Measurements from ENCODE around the gene C6orf89.
"Not testable (repeated sequence)": the region's sequence is repeated elsewhere in the genome, so short reads cannot be mapped to it uniquely, and the experiment has no call there.

The C6orf89 gene

GRCh38 chr6:36924131-36924530 lies 38.4 kb downstream of the C6orf89 start:
- no peak for DNase-seq (ENCODE audit: low read depth in 3 of 3)

DNA sequence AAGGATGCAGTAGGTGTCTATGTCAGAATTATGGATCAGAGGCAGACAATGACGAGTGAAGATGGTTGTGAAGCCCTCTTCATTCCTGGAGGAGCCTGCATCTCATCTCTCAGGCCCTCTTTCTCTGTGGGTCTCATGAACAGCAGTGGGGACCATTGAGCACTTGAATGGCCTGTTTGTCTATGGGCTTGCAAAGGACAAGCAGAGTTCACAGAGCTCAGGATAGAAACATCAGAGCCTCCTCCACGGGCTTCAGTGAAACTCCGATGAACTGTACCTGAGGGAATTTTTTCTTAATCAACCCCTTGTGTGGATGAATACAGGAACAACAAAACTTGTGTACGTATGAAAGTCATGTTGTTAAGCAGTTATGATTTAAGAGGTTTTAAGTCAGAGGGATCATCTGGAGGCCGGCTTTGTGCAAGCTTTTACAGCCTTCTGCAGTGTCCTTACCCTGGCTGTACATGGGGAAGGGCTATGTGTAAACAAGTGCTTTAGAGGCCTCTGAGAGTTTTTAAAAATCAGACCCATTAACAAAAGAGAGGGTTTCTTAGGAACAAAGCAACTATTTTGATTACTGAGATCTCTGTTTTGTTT lies 39.1 kb downstream of the C6orf89 start:
- DNase-seq (ENCODE audit: low read depth in 3 of 3): no peak

DNA sequence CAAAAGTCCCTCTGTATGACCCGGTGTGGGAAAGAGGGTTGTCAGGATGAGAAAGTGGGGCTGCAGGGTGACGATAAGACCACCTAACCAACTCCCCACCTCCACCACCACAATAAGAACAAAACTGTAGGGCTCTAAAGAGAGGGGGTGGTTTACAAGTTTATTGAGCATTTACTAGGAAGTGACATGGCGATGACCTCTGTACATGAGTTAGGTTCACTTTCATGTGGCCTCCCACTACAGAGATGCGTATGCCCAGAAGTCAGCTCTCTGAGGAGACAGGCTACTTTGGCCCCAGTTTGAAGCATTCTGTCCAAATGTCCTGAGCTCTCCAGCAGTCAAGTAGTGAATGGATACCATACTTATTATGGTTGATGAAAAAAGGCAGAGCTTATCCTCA lies 40.1 kb downstream of the C6orf89 start:
- DNase-seq (ENCODE audit: low read depth in 3 of 3): no peak

- DNase-seq (ENCODE audit: low read depth in 3 of 3): no peak
These were observed 41.2 kb downstream of the C6orf89 start for GRCh38 chr6:36926708-36927513.

DNA sequence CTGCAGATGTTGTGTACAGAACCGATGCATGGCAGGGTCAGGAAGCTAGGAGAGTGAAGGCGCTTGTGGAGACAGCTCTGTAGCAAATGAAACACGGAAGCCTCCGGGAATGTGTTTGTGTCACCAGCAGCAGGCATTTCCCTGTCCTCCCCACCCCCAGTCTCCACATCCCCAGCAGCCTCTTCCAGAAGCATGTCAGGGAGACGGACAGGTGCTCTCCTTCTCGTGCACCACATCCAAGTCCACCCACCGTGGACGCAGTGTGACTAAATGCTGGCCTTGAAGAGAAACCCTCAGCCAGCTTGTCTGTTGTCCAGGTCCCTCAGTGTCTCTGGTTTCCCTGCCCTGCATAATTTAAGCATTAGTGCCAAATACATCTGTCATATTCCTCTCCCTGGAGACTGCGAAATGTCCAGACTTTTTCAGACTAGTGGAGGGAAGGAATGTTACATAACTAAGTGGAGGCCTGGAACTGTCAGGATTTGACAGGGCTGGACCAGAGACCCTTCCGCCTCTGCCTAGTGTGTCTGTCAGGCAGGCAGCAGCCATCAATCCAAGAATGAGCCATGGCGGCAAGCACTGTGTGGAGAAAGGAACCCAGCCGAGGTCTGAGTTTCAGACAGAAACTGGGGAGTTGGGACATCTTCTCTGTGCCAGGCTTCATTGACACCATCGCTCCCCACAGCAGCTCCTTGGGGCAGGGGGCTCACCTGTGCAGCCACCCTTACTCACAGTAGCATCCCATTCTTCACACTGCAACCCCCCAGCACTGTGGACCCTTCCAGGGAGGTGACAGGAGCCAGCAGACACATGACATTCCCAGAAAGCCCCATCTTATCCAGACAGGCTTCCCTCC lies 42.2 kb downstream of the C6orf89 start:
- DNase-seq (ENCODE audit: low read depth in 3 of 3): no peak

GRCh38 chr6:36928547-36928918 lies 42.8 kb downstream of the C6orf89 start:
- DNase-seq (ENCODE audit: low read depth in 3 of 3): no peak

GRCh38 chr6:36929152-36929551 lies 43.4 kb downstream of the C6orf89 start:
- DNase-seq (ENCODE audit: low read depth in 3 of 3): no peak

DNA sequence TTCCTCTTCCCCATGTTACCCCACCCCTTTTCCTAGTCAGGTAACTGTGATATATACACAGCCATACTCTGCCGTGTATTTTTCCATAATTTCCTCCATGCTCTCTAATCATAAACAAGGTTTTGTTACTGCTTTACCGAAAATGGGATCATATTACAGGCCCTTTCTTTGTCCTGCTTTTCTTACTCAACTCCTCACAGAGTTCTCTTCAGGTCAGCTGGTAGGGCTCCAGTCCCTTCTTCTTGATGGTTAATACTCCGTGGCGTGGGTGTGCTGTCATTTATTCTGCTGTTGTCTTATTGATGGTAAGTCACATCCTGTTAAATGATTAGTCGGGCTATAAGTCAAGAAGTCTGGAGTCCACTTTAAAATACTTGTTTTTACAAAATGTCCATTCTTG lies 43.9 kb downstream of the C6orf89 start:
- no peak for DNase-seq (ENCODE audit: low read depth in 3 of 3)

DNA sequence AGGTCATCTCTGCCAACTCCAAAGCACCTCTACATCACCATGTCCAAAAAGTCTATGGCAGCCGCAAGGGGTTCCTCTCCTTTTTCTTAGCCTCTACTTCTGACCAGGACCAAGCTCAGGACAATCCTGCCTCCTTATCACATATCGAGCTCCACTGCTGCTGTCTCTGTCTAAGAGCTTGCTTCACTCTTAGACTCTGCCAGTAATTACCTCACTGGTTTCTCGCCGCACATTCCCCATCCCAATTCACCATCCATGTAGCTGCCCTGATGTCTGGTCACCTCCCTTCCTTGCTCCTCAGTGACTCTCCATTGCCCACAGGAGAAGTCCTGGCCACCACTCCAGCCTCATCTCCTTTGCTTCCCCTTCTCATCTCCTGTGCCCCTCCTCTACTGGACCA lies 44.7 kb downstream of the C6orf89 start:
- DNase-seq (ENCODE audit: low read depth in 3 of 3): no peak

- no peak for DNase-seq (ENCODE audit: low read depth in 3 of 3)
These were observed 47.4 kb downstream of the C6orf89 start for GRCh38 chr6:36933102-36933501.

DNA sequence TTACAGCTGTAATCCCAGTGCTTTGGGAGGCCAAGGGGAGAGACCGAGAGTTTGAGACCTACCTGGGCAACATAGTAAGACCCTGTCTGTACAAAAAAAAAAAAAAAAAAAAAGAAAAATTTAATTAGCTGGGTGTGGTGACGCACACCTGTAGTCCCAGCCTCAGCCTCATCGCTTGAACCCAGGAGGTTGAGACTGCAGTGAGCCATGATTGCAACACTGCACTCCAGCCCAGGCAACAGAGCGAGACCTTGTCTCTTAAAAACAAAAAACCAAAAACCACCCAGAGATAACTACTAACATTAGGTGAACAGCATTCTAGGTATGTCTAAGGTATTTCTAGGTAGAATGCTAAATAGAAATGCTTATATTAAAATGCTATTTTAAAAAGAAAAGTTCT lies 47.8 kb downstream of the C6orf89 start:
- DNase-seq (ENCODE audit: low read depth in 3 of 3): no peak

DNA sequence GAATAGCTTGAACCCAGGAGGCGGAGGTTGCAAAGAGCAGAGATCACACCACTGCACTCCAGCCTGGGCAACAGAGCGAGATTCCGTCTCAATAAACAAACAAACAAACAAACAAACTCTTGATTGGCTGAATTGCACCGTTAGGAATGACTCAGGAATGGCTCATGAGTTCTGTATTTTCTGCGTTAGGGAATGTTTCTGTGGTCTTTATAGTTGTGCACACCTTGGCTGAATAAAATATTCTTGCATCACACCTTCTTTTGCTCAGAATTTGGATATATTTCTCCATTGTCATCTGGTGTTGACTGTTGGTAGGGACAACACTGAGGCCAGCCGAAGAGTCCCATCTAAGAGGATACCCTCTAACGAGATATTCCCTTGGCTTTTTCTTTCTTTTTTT lies 49.1 kb downstream of the C6orf89 start:
- no peak for DNase-seq (ENCODE audit: low read depth in 3 of 3)

- DNase-seq (ENCODE audit: low read depth in 3 of 3): no peak
These were observed 51.1 kb downstream of the C6orf89 start for GRCh38 chr6:36936824-36937223.

DNA sequence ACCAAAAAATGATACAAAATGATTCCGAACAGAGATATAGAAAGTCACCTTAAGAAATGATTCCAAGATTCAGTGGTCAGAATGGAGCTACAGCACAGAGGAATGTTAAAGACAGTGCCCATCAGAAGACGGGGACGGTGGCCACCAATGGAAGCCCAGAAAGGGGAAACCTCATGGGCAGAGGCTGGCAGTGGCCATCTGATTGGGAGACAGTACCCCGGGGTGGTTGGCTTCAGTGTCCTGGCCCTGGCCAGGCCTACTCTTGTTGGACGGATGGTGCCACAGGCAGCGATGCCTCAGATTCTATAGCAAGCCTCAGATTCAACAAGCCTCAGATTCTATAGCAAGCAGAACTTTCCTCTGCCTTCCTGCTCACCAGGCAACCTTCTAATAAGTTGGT lies 52.1 kb downstream of the C6orf89 start:
- DNase-seq (ENCODE audit: low read depth in 3 of 3): no peak

DNA sequence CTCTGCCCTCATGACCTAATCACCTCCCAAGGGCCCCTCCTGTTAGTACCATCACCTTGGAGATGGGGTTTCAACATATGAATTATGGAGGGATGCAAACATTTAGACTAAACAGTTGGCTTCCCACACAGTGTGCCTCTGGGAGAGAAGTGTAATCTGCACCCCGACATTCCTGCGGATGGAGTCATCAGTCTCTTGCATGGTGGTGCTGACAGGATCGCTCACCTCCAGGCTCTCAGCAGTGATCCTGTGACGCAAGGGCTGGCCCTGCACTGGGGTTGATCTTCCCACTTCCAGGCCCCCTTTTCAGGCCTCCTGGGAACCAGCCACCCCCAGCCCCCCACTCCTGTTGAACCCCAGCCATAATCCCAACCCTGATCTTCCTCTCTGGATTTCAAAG lies 52.8 kb downstream of the C6orf89 start:
- no peak for DNase-seq (ENCODE audit: low read depth in 3 of 3)

GRCh38 chr6:36939005-36939404 lies 53.3 kb downstream of the C6orf89 start:
- not testable (repeated sequence) for DNase-seq (ENCODE audit: low read depth in 3 of 3)

DNA sequence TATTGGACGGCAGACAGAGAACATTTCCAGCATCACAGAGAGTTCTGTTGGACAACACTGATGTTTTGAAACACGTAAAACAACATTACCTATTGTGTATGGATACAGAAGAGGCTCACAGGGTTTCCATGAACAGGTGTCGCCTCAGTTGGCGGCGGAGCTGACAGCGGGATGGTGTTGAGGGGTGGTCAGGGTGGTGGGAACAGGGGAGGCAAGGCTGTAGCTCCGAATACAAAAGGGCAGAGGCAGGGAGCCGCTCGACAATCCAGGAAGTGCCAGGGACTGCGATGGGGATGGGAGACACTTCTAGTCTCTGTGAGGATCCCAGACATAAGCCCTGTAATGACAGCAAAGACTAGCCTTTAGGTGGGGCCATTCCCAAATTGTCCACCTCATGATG lies 54.3 kb downstream of the C6orf89 start:
- no peak for DNase-seq (ENCODE audit: low read depth in 3 of 3)

- DNase-seq (ENCODE audit: low read depth in 3 of 3): not testable (repeated sequence)
These were observed 55.8 kb downstream of the C6orf89 start for GRCh38 chr6:36941561-36941960.

DNA sequence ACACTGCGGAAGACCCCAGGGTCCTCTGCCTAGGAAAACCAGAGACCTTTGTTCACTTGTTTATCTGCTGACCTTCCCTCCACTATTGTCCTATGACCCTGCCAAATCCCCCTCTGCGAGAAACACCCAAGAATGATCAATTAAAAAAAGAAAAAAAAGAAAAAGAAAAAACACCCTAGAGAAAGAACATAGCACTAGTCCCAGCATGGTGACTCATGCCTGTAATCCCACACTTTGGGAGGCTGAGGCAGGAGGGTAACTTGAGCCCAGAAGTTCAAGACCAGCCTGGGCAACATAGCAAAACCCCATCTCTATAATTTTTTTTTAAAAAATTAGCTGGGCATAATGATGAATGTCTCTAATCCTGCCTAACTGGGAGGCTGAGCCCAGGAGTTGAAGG lies 56.6 kb downstream of the C6orf89 start:
- DNase-seq (ENCODE audit: low read depth in 3 of 3): not testable (repeated sequence)

DNA sequence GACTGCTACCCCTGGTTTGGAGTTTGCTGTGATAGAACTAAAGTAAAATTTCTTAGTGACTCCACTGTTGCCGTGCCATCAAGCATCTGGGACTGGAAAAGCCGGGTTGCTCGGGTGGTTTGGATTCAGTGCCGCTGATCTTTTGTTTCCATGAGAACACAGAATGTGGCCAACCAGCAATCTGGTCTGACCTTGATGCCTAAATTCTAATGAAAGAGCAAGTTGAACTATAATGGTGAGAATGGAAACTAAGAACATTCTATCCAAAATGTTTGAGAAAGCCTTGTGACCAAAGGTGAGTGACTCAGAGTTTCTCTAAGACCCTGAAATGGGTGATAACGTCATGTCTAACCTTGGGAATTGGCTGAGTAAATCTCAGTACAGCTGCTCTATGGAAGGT lies 58.9 kb downstream of the C6orf89 start:
- no peak for DNase-seq (ENCODE audit: low read depth in 3 of 3)

- no peak for DNase-seq (ENCODE audit: low read depth in 3 of 3)
These were observed 59.5 kb downstream of the C6orf89 start for GRCh38 chr6:36945301-36945700.

GRCh38 chr6:36946526-36946925 lies 60.8 kb downstream of the C6orf89 start:
- no peak for DNase-seq (ENCODE audit: low read depth in 3 of 3)
